HepG2 (cell line): ENCODE data around the gene TK2. TPM values are rescaled to one million over a fixed set of nuclear protein-coding genes. Genes with fewer than 3 reads are reported as not detected.

Experiments used
- AGO2 ChIP-seq: fragments of 200-400 bp; formaldehyde crosslinking; optimal IDR thresholded peaks from 2 replicates; pipeline ENCODE3; 2017; ENCODE audit warnings: mild to moderate bottlenecking, low read depth, low read length, moderate library complexity
- CHD2 ChIP-seq: IDR thresholded peaks from 2 replicates; pipeline ENCODE4 v1.6.1; 2011; ENCODE audit warnings: low read depth, low read length, improper control_type of control experiment
- DMAP1 ChIP-seq: IDR thresholded peaks from 2 replicates; pipeline ENCODE4 v1.6.1; 2016
- ETV5 ChIP-seq: IDR thresholded peaks from 2 replicates; pipeline ENCODE4 v1.6.1; 2018; ENCODE audit warnings: missing biosample characterization, missing genetic modification reagents, inconsistent platforms, borderline replicate concordance
- FOSL1 ChIP-seq: sonication (generic); formaldehyde crosslinking; IDR thresholded peaks from 2 replicates; pipeline ENCODE4 v1.9.0; 2021; ENCODE audit warnings: missing genetic modification reagents, borderline replicate concordance
- FOXC1 ChIP-seq: sonication (generic); formaldehyde crosslinking; IDR thresholded peaks from 2 replicates; pipeline ENCODE4 v1.8.0; 2022; ENCODE audit warnings: mild to moderate bottlenecking, missing genetic modification reagents, borderline replicate concordance
- HNRNPK ChIP-seq: fragments of 200-400 bp; formaldehyde crosslinking; IDR thresholded peaks from 2 replicates; pipeline ENCODE4 v1.6.1; 2018; ENCODE audit warnings: low read length, low read depth, moderate library complexity, mild to moderate bottlenecking; ENCODE audit not compliant: poor library complexity, severe bottlenecking
- NFE2L2 ChIP-seq: fragments of 150-350 bp; IDR thresholded peaks from 2 replicates; pipeline ENCODE4 v1.6.1; 2014; ENCODE audit warnings: low read length
- NFIC ChIP-seq: IDR thresholded peaks from 2 replicates; pipeline ENCODE4 v1.6.1; 2012; ENCODE audit warnings: mild to moderate bottlenecking, low read length, inconsistent platforms
- RNF2 ChIP-seq: fragments of 450-650 bp; conservative IDR thresholded peaks from 2 replicates; pipeline ENCODE4 v1.6.1; 2016; ENCODE audit warnings: low read depth
- SIN3B ChIP-seq: fragments of 150-350 bp; IDR thresholded peaks from 2 replicates; pipeline ENCODE4 v1.6.1; 2014; ENCODE audit warnings: low read length
- SRSF4 ChIP-seq: fragments of 200-400 bp; formaldehyde crosslinking; IDR thresholded peaks from one replicate; pipeline ENCODE4 v1.6.1; 2018; ENCODE audit warnings: mild to moderate bottlenecking, low read depth, low read length, moderate library complexity; ENCODE audit not compliant: poor library complexity, severe bottlenecking
- TAF15 ChIP-seq: fragments of 200-400 bp; formaldehyde crosslinking; IDR thresholded peaks from one replicate; pipeline ENCODE4 v1.6.1; 2018; ENCODE audit warnings: mild to moderate bottlenecking, low read depth, low read length; ENCODE audit not compliant: poor library complexity, severe bottlenecking
- ZBTB42 ChIP-seq: sonication (generic); formaldehyde crosslinking; IDR thresholded peaks from 2 replicates; pipeline ENCODE4 v1.5.0; 2020; ENCODE audit warnings: mild to moderate bottlenecking, missing genetic modification reagents
- ZMAT3 ChIP-seq: sonication (generic); formaldehyde crosslinking; conservative IDR thresholded peaks from 2 replicates; pipeline ENCODE4 v1.7.0; 2021; ENCODE audit warnings: missing genetic modification reagents
- ZNF274 ChIP-seq: sonication (generic); formaldehyde crosslinking; IDR thresholded peaks from 2 replicates; pipeline ENCODE4 v1.5.1; 2020; ENCODE audit warnings: mild to moderate bottlenecking, missing genetic modification reagents
- ZNF30 ChIP-seq: sonication (generic); formaldehyde crosslinking; IDR thresholded peaks from 2 replicates; pipeline ENCODE4 v1.5.0; 2020; ENCODE audit warnings: mild to moderate bottlenecking, missing genetic modification reagents
- ZNF44 ChIP-seq: sonication (generic); formaldehyde crosslinking; IDR thresholded peaks from 2 replicates; pipeline ENCODE4 v1.5.1; 2020; ENCODE audit warnings: mild to moderate bottlenecking, missing genetic modification reagents
- ZNF441 ChIP-seq: sonication (generic); formaldehyde crosslinking; IDR thresholded peaks from 2 replicates; pipeline ENCODE4 v1.7.0; 2021; ENCODE audit warnings: missing genetic modification reagents, borderline replicate concordance
- ZNF678 ChIP-seq: sonication (generic); formaldehyde crosslinking; IDR thresholded peaks from 2 replicates; pipeline ENCODE4 v1.4.0; 2020; ENCODE audit warnings: mild to moderate bottlenecking, missing genetic modification reagents
- polyA plus RNA-seq, 8 experiments: library from polyadenylated mRNA; depleted of rRNA in 3 of 8; stranded (reverse) in 7 of 8; unstranded in 1 of 8; fragments of >200 nt; fragmentation: Illumina TruSeq in 4 of 8; extraction: Trizol in 4 of 8; gene quantifications; 2 replicates each; pipeline versions ENCODE4 v1.2.1 to v1.2.3, GENCODE V29; 2011 to 2016; ENCODE audit warnings: low read depth in 4 of 8, missing spikeins in 1 of 8, mixed read lengths in 1 of 8; ENCODE audit not compliant: insufficient read depth in 1 of 8
- total RNA-seq, 5 experiments: library from RNA; depleted of rRNA; stranded (reverse); fragments of >200 nt; fragmentation: Illumina TruSeq; extraction: Trizol; gene quantifications; 2 replicates each; pipeline ENCODE4 v1.2.3, GENCODE V29; 2016; ENCODE audit warnings: low read depth in 1 of 5
- TF ChIP-seq, protein P1 (sequence below): sonication (generic); formaldehyde crosslinking; IDR thresholded peaks from 2 replicates; pipeline ENCODE4 v1.5.1; 2020; ENCODE audit warnings: missing genetic modification reagents, mild to moderate bottlenecking, borderline replicate concordance
- TF ChIP-seq, protein P2 (sequence below): IDR thresholded peaks from 2 replicates; pipeline ENCODE4 v1.6.1; 2016; ENCODE audit warnings: low read depth, borderline replicate concordance
- TF ChIP-seq, protein P3 (sequence below): sonication (generic); formaldehyde crosslinking; IDR thresholded peaks from 2 replicates; pipeline ENCODE4 v1.8.1; 2023; ENCODE audit warnings: mild to moderate bottlenecking, moderate library complexity, missing genetic modification reagents
- TF ChIP-seq, protein P4 (sequence below): sonication (generic); formaldehyde crosslinking; IDR thresholded peaks from 2 replicates; pipeline ENCODE4 v1.5.0; 2020; ENCODE audit warnings: mild to moderate bottlenecking, missing genetic modification reagents

TK2 gene
- total and polyA plus RNA-seq, 2 of the 13 experiments (the other 11 are each of a cell fraction or from before 2014, with no cell fraction given) = 18.7 to 21.0 TPM

DNA sequence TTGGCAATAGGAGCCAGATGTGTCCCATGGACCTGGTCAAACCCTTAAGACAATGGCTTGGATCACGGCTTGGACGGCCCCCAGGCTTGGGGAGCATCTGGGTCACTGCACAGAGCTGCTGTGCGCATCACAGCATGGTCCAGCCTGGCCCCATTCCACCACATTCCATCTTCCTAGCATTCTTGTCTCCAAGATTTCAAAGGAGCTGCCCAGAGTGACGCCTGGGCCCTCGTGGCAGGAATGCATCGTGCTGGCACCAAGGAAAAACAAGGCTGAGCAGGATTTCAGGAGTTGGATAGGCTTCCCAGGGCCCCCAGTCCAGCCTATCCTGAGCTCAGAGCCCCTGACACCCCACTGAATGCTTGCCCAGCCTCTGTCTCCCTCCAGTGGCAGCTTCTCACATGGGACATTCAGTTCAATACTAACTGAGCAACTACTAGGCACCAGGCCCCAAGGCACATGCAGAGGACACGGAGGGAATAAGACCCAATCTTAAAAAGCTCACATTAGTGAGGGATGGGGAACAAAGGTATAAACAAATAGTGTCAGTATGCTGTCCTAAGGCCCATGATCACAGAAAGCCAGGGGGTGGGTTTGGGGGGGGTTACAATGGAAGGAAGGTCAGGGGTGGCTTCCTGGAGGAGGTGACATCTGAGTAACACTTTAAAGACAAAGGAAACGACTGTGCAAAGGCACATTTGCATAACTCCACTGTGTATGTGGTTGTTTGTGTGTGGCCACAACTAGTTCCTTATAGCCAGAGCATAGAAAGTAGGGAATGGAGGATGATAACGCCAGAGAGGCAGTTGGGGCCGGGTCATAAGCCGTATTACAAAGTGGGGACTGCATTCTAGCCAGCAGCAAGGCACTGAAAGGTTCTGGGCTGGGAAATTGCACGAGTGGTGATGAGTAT lies 34.1 kb downstream of the TK2 start (continued):
- TF ChIP-seq ZNF30 (no peak), DMAP1 (CRISPR knock-in tag) (no peak), ZNF274 (CRISPR knock-in tag) (no peak), ETV5 (no peak), NFE2L2 (no peak), CHD2 (no peak), ZNF441 (CRISPR knock-in tag) (no peak), HNRNPK (no peak), TAF15 (no peak), SIN3B (no peak), RNF2 (no peak), ZBTB42 (CRISPR knock-in tag) (no peak), ZMAT3 (CRISPR knock-in tag) (peak; percentile 7; the same call in 1 of the 2 replicates), ZNF678 (no peak), FOXC1 (CRISPR knock-in tag) (no peak), NFIC (no peak; the same call in 1 of the 2 replicates), FOSL1 (CRISPR knock-in tag) (no peak), SRSF4 (no peak), ZNF44 (no peak), AGO2 (no peak)
- TF ChIP-seq, protein P1, sequence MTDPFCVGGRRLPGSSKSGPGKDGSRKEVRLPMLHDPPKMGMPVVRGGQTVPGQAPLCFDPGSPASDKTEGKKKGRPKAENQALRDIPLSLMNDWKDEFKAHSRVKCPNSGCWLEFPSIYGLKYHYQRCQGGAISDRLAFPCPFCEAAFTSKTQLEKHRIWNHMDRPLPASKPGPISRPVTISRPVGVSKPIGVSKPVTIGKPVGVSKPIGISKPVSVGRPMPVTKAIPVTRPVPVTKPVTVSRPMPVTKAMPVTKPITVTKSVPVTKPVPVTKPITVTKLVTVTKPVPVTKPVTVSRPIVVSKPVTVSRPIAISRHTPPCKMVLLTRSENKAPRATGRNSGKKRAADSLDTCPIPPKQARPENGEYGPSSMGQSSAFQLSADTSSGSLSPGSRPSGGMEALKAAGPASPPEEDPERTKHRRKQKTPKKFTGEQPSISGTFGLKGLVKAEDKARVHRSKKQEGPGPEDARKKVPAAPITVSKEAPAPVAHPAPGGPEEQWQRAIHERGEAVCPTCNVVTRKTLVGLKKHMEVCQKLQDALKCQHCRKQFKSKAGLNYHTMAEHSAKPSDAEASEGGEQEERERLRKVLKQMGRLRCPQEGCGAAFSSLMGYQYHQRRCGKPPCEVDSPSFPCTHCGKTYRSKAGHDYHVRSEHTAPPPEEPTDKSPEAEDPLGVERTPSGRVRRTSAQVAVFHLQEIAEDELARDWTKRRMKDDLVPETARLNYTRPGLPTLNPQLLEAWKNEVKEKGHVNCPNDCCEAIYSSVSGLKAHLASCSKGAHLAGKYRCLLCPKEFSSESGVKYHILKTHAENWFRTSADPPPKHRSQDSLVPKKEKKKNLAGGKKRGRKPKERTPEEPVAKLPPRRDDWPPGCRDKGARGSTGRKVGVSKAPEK (CRISPR knock-in tag) = no peak
- TF ChIP-seq, protein P2, sequence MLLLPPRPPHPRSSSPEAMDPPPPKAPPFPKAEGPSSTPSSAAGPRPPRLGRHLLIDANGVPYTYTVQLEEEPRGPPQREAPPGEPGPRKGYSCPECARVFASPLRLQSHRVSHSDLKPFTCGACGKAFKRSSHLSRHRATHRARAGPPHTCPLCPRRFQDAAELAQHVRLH (CRISPR knock-in tag) = peak; percentile 34; the same call in 1 of the 2 replicates
- TF ChIP-seq, protein P3, sequence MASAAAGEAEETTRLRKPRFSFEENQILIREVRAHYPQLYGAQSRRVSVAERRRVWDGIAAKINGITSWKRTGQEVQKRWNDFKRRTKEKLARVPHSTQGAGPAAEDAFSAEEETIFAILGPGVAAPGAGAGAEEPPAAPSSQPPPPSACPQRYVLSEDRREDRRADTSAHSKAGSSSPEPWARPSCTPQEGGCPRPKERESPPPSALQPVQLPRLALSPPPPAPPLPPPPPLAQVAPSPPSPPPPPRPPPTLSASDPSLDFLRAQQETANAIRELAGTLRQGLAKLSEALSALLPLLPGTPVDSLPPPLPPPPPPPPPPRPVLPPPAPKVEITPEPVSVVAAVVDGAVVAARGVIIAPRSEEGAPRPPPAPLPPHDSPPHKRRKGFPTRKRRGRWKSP (CRISPR knock-in tag) = no peak
- TF ChIP-seq, protein P4, sequence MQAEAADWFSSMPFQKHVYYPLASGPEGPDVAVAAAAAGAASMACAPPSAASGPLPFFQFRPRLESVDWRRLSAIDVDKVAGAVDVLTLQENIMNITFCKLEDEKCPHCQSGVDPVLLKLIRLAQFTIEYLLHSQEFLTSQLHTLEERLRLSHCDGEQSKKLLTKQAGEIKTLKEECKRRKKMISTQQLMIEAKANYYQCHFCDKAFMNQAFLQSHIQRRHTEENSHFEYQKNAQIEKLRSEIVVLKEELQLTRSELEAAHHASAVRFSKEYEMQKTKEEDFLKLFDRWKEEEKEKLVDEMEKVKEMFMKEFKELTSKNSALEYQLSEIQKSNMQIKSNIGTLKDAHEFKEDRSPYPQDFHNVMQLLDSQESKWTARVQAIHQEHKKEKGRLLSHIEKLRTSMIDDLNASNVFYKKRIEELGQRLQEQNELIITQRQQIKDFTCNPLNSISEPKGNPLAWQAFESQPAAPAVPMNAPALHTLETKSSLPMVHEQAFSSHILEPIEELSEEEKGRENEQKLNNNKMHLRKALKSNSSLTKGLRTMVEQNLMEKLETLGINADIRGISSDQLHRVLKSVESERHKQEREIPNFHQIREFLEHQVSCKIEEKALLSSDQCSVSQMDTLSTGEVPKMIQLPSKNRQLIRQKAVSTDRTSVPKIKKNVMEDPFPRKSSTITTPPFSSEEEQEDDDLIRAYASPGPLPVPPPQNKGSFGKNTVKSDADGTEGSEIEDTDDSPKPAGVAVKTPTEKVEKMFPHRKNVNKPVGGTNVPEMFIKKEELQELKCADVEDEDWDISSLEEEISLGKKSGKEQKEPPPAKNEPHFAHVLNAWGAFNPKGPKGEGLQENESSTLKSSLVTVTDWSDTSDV (CRISPR knock-in tag) = 0 out of 2 replicates have a peak, but pooled peaks have one; percentile 16
